Spleen (tissue), 7 donors: ENCODE results near the gene CCDC92.

Source experiments
- POLR2AphosphoS5 ChIP-seq, 3 donors: sonication (generic); formaldehyde crosslinking; IDR thresholded peaks; one replicate each; pipeline ENCODE4 v1.5.1; 2017; ENCODE audit warnings: antibody characterized with exemption in 3 of 3
- TF ChIP-seq, protein P1 (sequence below), 11 experiments: fragments of 200-600 bp in 7 of 11; fragments of 450-650 bp in 4 of 11; sonication (generic) in 4 of 11; IDR thresholded peaks in 8 of 11; conservative IDR thresholded peaks in 3 of 11; 1 replicate in 7 of 11; 2 replicates in 4 of 11; pipeline versions ENCODE4 v1.4.0 to v1.8.0; 2016 to 2021; ENCODE audit warnings: antibody characterized with exemption in 11 of 11, inconsistent platforms in 4 of 11, mild to moderate bottlenecking in 1 of 11
- donor health status: DM: no; HTN: no; CAD: no; lungs with moderate emphysema.
- donor health status: DM: no; HTN: no; CAD: no.
- donor health status: DM: no; HTN: no; CAD: no.

DNA sequence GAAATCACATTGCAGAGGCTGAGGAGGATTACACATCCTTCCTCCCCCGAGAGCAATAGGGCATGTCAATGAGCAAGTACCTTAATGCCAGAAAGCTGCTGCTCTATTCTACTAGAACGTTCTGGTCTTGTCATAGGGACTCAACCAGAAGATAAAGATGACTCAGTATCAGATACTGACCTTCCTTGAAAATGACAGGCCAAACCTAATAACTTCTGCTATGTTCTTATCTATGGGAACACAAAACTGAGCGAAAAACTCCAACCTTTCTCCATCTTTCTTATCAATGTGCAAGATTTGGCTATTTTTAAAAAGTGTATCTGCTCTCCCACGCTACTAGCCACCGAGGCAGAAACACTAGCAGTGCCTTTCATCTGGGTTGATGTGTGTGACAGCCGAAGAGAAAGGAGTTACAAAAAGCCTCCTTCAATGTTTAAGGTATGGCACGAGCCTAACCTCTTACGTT is 5.5 kb downstream of the CCDC92 start:
- TF ChIP-seq POLR2AphosphoS5 (IDR thresholded peaks at IDR 0.05): no peak
- TF ChIP-seq, protein P1, sequence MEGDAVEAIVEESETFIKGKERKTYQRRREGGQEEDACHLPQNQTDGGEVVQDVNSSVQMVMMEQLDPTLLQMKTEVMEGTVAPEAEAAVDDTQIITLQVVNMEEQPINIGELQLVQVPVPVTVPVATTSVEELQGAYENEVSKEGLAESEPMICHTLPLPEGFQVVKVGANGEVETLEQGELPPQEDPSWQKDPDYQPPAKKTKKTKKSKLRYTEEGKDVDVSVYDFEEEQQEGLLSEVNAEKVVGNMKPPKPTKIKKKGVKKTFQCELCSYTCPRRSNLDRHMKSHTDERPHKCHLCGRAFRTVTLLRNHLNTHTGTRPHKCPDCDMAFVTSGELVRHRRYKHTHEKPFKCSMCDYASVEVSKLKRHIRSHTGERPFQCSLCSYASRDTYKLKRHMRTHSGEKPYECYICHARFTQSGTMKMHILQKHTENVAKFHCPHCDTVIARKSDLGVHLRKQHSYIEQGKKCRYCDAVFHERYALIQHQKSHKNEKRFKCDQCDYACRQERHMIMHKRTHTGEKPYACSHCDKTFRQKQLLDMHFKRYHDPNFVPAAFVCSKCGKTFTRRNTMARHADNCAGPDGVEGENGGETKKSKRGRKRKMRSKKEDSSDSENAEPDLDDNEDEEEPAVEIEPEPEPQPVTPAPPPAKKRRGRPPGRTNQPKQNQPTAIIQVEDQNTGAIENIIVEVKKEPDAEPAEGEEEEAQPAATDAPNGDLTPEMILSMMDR (IDR thresholded peaks at IDR 0.05 in 8 of 11, conservative IDR thresholded peaks at IDR 0.05 in 3 of 11): no peak
